Neural cell (in vitro differentiated cells): ENCODE results near the gene ALK. TPM values are rescaled to one million over a fixed set of nuclear protein-coding genes. Genes with fewer than 3 reads are reported as not detected.

Experiments
- H2AFZ ChIP-seq: fragments of 200-600, 300-800 bp; sonication (generic), shearing (Covaris generic); 2 replicates; pipeline ENCODE4 v1.6.0; 2014; ENCODE audit warnings: low read depth, mild to moderate bottlenecking, antibody characterized with exemption, low read length, moderate library complexity
- H3F3A ChIP-seq: fragments of 200-600 bp; shearing (Covaris generic); 2 replicates; pipeline ENCODE4 v1.6.1; 2016; ENCODE audit warnings: mild to moderate bottlenecking, moderate library complexity, mixed read lengths, antibody characterized with exemption, low read length; ENCODE audit not compliant: insufficient read depth, poor library complexity, severe bottlenecking
- H3K27ac ChIP-seq: fragments of 200-600, 300-800 bp; sonication (generic), shearing (Covaris generic); 2 replicates; pipeline ENCODE4 v1.5.1; 2014; ENCODE audit warnings: mild to moderate bottlenecking, low read length, moderate library complexity
- H3K27me3 ChIP-seq: fragments of 300-800, 200-600 bp; sonication (generic), shearing (Covaris generic); 2 replicates; pipeline ENCODE4 v1.6.0; 2014; ENCODE audit warnings: mild to moderate bottlenecking, low read depth, low read length, moderate library complexity; ENCODE audit not compliant: insufficient read depth
- H3K36me3 ChIP-seq: fragments of 300-800, 200-600 bp; sonication (generic), shearing (Covaris generic); 2 replicates; pipeline ENCODE4 v1.5.1; 2014; ENCODE audit warnings: mild to moderate bottlenecking, antibody characterized with exemption, low read length, moderate library complexity; ENCODE audit not compliant: insufficient read depth
- H3K4me2 ChIP-seq: fragments of 300-800, 200-600 bp; sonication (generic), shearing (Covaris generic); 2 replicates; pipeline ENCODE4 v1.6.0; 2014; ENCODE audit warnings: mild to moderate bottlenecking, low read length
- H3K4me3 ChIP-seq: fragments of 300-800, 200-600 bp; sonication (generic), shearing (Covaris generic); 2 replicates; pipeline ENCODE4 v1.5.1; 2014; ENCODE audit warnings: mild to moderate bottlenecking, low read length, moderate library complexity
- H3K79me2 ChIP-seq: fragments of 200-600 bp; shearing (Covaris generic); replicated peaks from 2 replicates; pipeline ENCODE4 v1.6.0; 2014; ENCODE audit warnings: mild to moderate bottlenecking, low read length, moderate library complexity; ENCODE audit not compliant: insufficient read depth
- H3K9ac ChIP-seq: fragments of 300-800, 200-600 bp; sonication (generic), shearing (Covaris generic); 2 replicates; pipeline ENCODE4 v1.6.1; 2016; ENCODE audit warnings: mild to moderate bottlenecking, low read length, mixed read lengths
- H3K9me2 ChIP-seq: fragments of 200-600 bp; shearing (Covaris generic); 2 replicates; pipeline ENCODE4 v1.6.1; 2016; ENCODE audit warnings: mild to moderate bottlenecking, low read length, mixed read lengths; ENCODE audit not compliant: insufficient read depth
- H3K9me3 ChIP-seq: fragments of 200-600, 300-800 bp; sonication (generic), shearing (Covaris generic); 2 replicates; pipeline ENCODE4 v1.6.1; 2016; ENCODE audit warnings: mild to moderate bottlenecking, mixed run types, low read length, moderate library complexity, mixed read lengths
- H4K20me1 ChIP-seq: fragments of 200-600 bp; shearing (Covaris generic); 2 replicates; pipeline ENCODE4 v1.6.1; 2016; ENCODE audit warnings: mild to moderate bottlenecking, mixed run types; ENCODE audit not compliant: insufficient read depth
- EP300 ChIP-seq: fragments of 450-650 bp; conservative IDR thresholded peaks from 2 replicates; pipeline ENCODE4 v1.6.1; 2014; ENCODE audit warnings: antibody characterized with exemption, mild to moderate bottlenecking, moderate library complexity; ENCODE audit not compliant: poor library complexity, severe bottlenecking
- EZH2 ChIP-seq: fragments of 200-600, 300-800 bp; shearing (Covaris generic), sonication (generic); IDR thresholded peaks from 2 replicates; pipeline ENCODE4 v1.6.1; 2014; ENCODE audit warnings: antibody characterized with exemption, low read length, borderline replicate concordance, mild to moderate bottlenecking; ENCODE audit not compliant: insufficient read depth, poor library complexity, severe bottlenecking
- MXI1 ChIP-seq: fragments of 450-650 bp; conservative IDR thresholded peaks from 2 replicates; pipeline ENCODE4 v1.6.1; 2014; ENCODE audit warnings: antibody characterized with exemption, mild to moderate bottlenecking; ENCODE audit not compliant: poor library complexity, severe bottlenecking
- POLR2AphosphoS5 ChIP-seq: IDR thresholded peaks from 2 replicates; pipeline ENCODE4 v1.6.1; 2012
- RAD21 ChIP-seq: fragments of 450-650 bp; conservative IDR thresholded peaks from 2 replicates; pipeline ENCODE4 v1.6.1; 2014; ENCODE audit warnings: antibody characterized with exemption, mild to moderate bottlenecking, moderate library complexity
- SMC3 ChIP-seq: fragments of 450-650 bp; conservative IDR thresholded peaks from 2 replicates; pipeline ENCODE4 v1.6.1; 2014; ENCODE audit warnings: antibody characterized with exemption, mild to moderate bottlenecking, moderate library complexity; ENCODE audit not compliant: poor library complexity
- TAF1 ChIP-seq: IDR thresholded peaks from 2 replicates; pipeline ENCODE4 v1.6.1; 2012; ENCODE audit warnings: low read depth
- polyA plus RNA-seq: library from polyadenylated mRNA; depleted of rRNA; stranded (reverse); fragments of >200 nt; gene quantifications from 2 replicates; pipeline ENCODE4 v1.2.3, GENCODE V29; 2014
- TF ChIP-seq, protein P1 (sequence below): fragments of 450-650 bp; IDR thresholded peaks from 2 replicates; pipeline ENCODE4 v1.5.1; 2014; ENCODE audit warnings: antibody characterized with exemption, mild to moderate bottlenecking, moderate library complexity; ENCODE audit not compliant: poor library complexity, severe bottlenecking
- TF ChIP-seq, protein P2 (sequence below): IDR thresholded peaks from 2 replicates; pipeline ENCODE4 v1.6.1; 2012; ENCODE audit warnings: borderline replicate concordance

ALK gene
- polyA plus RNA-seq, 1 donor from 2014 or later = 7.1 TPM

DNA sequence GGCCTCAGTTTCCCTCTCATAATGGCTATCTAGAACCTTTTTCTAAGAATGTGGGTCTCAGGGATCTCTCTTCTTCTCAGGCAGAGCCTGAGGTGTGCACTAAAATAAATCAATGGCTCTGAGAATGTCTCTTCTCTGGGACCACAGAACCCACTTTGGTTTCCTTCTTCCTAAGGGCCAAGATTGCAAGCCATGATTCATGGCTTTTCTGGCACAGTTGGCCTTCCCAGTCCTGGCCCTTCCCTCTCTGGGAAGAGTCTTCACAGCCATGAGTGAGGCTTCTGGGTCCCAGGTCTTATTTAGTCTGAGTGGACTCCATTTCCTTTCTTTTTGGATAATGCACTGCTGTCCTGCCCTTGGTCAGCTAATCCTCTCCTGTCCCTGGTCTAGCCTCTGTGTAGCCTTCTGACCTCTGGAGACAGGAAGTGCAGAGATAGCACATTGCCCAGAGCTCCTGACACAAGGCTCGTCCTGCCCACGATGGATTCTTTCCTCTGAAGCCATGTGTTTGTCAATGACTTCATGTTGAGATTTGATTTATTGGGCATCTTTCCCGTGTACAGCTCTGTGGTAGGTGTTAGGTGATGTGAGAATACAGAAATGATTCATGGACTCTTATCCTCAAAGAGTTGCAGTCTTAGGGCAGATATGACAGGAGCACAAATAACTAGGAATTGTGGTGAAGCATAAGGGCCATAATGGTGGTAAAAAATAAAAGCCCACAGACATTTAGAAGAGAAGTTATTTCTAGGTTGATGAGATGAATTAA lies 561.2 kb downstream of the ALK start:
- Histone ChIP-seq H3K4me3 (no peak overlapping the region), H3K4me2 (no peak overlapping the region), H4K20me1 (no peaks in the 10 kb centered on the region), H2AFZ (no peak overlapping the region), H3K36me3 (no peaks in the 10 kb centered on the region), H3K27me3 (no peaks in the 10 kb centered on the region), H3K9me3 (no peaks in the 10 kb centered on the region), H3K79me2 (no peaks in the 10 kb centered on the region), H3F3A (peaks cover 9% of the 10 kb centered on the region), H3K9me2 (no peaks in the 10 kb centered on the region), H3K27ac (peak overlapping the region; percentile 59), H3K9ac (no peak overlapping the region)
- TF ChIP-seq MXI1 (no peak), EP300 (no peak), POLR2AphosphoS5 (no peak)

DNA sequence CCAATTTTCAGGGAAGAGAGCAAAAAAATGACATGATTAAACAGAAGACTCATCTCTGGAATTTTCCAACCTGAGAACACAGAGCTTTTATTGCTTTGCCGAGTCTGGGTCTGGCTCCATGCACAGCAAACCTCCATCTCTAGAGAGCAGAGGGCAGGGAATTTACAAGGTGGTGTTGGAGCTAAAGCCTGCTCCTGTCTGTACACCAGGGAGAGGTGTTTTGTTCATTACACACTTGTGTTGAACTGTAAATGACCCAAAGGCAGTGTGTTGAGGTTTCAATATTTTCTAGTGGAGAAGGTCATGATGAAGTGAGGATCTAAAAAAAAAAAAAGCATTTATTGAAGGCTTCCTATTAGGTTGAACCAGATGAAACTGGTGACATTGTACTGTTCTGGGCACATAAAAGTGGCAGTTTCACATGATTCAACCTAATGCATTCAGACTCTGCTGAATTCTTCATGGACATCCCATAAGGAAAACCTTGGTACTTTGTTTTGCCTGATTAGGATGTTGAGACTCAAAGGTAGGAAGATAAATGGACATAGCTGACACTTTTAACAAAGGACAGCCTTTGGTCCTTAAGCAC lies 567.9 kb downstream of the ALK start:
- Histone ChIP-seq H3K27me3 (no peaks in the 10 kb centered on the region), H2AFZ (no peak overlapping the region), H3K4me2 (no peak overlapping the region), H3K79me2 (no peaks in the 10 kb centered on the region), H3K9me3 (no peaks in the 10 kb centered on the region), H3K4me3 (no peak overlapping the region), H4K20me1 (no peaks in the 10 kb centered on the region), H3K36me3 (no peaks in the 10 kb centered on the region), H3F3A (no peaks in the 10 kb centered on the region), H3K9me2 (no peaks in the 10 kb centered on the region), H3K9ac (no peak overlapping the region), H3K27ac (no peak overlapping the region)
- no peak for TF ChIP-seq EP300
- no peak for TF ChIP-seq MXI1

DNA sequence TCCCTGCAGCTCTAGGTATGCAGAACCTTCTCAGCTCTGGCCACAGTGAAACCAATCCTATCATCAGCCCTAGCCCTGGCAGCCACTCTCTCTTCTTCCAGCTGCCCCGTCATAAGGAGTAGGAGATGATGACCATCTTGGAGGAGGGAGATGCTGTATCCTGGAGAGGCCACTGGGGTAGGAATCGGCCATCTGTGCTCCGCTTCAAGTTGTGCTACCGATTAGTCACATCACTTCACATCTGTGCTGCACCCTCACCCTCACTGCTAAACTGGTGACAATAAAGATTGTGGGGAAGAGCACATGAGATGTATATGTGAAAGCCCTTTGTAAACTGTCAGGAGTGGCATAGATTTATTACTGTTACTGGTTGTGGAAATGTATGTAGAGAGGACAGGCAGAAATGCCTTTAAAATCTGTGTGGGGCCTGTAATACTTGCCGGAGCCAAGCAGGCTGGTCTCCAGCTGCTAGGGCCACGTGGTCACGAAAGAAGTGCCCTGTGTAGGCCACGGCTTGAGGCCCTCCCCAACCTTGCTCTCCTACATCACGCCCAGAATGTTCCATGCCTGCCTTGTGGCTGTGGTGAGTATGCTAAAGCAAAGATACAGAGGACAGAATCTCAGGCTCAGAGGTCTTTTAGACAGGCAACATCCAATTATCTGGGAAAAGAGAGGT lies 569.3 kb downstream of the ALK start:
- no peak for TF ChIP-seq SMC3
- TF ChIP-seq, protein P1, sequence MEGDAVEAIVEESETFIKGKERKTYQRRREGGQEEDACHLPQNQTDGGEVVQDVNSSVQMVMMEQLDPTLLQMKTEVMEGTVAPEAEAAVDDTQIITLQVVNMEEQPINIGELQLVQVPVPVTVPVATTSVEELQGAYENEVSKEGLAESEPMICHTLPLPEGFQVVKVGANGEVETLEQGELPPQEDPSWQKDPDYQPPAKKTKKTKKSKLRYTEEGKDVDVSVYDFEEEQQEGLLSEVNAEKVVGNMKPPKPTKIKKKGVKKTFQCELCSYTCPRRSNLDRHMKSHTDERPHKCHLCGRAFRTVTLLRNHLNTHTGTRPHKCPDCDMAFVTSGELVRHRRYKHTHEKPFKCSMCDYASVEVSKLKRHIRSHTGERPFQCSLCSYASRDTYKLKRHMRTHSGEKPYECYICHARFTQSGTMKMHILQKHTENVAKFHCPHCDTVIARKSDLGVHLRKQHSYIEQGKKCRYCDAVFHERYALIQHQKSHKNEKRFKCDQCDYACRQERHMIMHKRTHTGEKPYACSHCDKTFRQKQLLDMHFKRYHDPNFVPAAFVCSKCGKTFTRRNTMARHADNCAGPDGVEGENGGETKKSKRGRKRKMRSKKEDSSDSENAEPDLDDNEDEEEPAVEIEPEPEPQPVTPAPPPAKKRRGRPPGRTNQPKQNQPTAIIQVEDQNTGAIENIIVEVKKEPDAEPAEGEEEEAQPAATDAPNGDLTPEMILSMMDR = no peak
- TF ChIP-seq EZH2 = no peak
- no peak for TF ChIP-seq RAD21
- TF ChIP-seq POLR2AphosphoS5 = no peak
- TF ChIP-seq, protein P2, sequence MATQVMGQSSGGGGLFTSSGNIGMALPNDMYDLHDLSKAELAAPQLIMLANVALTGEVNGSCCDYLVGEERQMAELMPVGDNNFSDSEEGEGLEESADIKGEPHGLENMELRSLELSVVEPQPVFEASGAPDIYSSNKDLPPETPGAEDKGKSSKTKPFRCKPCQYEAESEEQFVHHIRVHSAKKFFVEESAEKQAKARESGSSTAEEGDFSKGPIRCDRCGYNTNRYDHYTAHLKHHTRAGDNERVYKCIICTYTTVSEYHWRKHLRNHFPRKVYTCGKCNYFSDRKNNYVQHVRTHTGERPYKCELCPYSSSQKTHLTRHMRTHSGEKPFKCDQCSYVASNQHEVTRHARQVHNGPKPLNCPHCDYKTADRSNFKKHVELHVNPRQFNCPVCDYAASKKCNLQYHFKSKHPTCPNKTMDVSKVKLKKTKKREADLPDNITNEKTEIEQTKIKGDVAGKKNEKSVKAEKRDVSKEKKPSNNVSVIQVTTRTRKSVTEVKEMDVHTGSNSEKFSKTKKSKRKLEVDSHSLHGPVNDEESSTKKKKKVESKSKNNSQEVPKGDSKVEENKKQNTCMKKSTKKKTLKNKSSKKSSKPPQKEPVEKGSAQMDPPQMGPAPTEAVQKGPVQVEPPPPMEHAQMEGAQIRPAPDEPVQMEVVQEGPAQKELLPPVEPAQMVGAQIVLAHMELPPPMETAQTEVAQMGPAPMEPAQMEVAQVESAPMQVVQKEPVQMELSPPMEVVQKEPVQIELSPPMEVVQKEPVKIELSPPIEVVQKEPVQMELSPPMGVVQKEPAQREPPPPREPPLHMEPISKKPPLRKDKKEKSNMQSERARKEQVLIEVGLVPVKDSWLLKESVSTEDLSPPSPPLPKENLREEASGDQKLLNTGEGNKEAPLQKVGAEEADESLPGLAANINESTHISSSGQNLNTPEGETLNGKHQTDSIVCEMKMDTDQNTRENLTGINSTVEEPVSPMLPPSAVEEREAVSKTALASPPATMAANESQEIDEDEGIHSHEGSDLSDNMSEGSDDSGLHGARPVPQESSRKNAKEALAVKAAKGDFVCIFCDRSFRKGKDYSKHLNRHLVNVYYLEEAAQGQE = no peak
- TF ChIP-seq MXI1 = no peak
- no peak for TF ChIP-seq TAF1
- no peak for TF ChIP-seq EP300
- Histone ChIP-seq H3F3A (no peaks in the 10 kb centered on the region), H3K36me3 (no peaks in the 10 kb centered on the region), H3K79me2 (no peaks in the 10 kb centered on the region), H4K20me1 (no peaks in the 10 kb centered on the region), H3K4me3 (no peak overlapping the region), H3K27ac (no peak overlapping the region), H3K27me3 (no peaks in the 10 kb centered on the region), H2AFZ (no peak overlapping the region), H3K9me3 (no peaks in the 10 kb centered on the region), H3K4me2 (no peak overlapping the region), H3K9ac (no peak overlapping the region), H3K9me2 (no peaks in the 10 kb centered on the region)
